ENCODE data around the gene RHBDD3.
A peak's percentile ranks its signal among the peaks of the same experiment; 100 is the strongest.

The RHBDD3 gene

DNA sequence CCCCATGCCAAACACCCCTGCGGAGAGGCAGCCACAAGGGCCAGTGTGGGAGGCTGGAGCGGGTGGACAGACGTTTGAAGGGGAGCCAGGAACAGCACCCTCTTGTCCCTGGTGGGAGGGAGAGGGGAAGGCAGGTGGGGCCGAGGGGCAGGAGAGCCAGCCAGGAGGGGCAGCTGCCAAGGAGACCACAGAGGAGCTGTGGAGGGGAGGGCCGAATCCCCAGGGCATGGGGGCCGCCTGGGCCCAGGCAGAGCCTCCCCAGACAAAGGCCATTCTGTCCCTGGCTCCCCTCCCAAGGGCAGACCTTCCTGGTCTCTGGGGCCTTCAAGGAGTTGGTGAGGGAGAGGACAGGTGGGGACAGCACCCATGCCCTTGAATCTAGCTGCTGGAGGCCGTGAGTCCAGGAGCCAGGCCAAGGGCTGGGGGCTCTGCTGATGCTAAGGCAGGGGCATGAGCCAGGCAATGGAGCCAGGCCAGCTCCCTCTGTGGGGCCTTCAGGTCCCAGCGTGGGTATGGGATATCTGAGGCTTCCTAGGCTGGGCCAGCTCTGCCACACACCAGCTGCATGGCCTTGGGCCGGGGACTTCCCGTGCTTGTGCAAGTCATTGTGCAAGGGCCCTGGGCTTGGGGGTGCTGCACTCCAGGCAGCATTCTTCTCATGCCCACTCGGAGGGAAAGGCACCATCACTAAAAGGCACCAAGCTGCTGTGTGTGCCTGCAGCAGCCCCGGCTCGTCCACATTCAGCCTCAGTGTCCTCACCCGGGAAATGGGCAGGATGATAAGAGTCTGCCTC is 50.7 kb downstream of the RHBDD3 start:
- DNase-seq: no peak

DNA sequence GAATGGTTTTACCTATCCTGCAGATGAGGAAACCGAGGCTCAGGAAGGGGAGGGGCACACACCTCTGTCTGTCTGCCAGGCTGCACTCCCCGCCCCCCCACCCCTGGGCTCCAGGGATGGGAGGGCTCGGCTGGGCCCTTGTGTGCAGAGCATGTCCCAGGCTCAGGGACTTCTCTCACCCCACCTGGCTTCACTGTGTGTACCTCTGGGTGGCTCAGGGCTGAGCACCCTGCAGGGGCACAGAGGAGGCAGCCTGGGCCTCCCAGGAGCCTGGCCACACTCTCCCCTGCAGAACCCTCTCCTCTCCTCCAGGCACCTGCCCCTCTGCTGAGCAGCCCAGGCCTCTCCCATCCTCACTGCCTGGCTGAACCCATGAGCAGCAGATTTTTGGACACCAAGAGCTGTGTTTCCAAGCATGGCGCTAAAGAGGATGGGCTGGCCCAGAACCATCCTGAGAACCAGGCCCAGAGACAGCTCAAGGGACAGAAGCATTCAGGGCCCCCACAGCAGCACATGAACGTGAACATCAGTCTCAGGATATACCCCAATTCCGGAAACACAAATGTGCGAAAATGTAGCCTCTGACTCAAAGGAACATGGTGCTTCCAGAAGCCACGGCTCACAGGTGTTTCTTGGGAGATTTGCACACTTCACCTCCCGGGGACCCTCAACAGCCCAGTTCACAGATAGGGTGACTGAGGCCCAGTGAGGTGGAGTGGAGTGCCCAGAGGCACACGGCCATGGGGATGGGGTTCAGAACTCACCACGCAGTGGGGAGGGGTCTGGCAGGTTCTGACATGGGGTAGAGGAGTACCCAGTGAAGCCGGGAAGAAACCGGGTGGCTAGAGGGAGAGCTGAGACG is 51.5 kb downstream of the RHBDD3 start:
- no peak for DNase-seq

DNA sequence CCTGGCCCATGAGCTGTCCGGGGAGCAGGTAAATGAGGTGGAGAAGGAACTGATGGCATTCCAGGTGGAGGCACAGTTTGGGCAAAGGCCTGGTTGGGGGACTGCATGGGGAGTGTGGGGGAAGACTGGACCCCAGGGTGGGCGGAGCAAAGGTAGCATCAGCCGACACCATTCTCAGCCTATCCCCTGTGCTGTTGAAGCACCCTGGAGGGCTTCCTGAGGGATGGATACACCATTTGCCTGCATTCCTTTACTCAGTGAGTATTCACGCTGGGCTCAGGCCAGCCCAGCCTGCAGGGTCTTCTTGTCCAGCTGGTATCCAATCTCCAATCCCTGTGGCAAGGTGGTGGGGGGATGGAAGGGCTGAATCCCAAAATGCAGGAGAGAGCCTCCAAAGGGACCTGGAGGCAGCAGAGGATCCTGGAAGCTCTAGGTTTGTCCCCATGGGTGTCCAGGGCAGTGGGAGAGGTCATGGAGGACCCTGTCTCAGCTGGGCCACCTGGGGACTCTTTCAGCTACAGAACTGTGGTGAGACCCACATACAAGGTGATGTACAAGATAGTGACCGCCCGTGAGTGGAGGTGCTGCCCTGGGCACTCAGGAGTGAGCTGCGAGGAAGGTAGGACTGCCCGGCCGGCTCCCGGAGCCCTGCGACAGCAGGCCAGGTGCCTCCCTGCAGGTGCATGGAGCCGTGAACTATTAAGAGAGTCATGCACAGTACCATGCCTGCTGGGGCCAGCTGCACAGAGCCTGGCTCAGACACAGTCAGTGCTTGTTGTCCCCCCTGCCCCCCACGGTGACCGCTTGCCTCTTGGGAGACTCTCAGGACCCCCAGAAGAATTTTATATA is 52.5 kb downstream of the RHBDD3 start:
- peak; percentile 52 for DNase-seq

DNA sequence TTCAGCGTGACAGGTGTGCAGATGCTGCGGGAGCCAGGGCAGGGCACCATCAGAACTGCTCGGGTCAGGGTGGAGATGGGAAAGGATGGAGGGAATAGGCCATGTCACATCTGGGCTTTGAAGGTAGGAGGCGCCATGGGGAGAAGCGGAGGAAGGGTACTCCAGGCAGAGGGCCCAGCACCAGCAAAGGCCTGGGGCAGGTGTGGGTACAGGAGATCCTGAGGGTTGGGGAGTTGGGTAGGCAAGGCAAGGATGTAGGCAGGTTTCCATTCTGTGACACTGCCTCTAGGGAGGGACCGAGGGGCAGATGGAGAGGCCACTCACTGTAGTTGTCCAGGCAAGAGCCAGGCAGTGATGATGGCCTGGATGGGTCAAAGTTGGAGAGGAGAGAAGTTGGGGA is 53.5 kb downstream of the RHBDD3 start:
- no peak for DNase-seq

DNA sequence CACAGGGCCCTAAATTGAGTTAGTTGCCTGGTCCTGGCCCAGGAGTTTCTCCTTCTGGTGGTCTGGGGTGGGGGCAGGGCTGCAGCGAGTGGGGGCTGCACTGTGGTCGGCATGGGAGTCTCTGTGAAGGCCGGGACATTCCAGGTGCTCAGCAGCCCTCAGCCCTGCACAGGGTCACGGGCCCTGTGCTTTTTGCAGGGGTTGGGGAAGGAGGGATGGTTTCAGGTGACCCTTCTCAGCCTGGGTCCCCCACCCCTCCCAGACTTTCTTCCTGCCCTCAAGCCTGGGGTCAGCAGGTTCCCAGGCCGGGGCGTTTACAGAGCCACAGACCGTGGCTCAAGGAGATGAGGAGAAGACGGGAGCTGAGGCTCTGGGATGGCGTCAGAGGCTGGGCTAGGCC is 54.3 kb downstream of the RHBDD3 start:
- no peak for DNase-seq

DNA sequence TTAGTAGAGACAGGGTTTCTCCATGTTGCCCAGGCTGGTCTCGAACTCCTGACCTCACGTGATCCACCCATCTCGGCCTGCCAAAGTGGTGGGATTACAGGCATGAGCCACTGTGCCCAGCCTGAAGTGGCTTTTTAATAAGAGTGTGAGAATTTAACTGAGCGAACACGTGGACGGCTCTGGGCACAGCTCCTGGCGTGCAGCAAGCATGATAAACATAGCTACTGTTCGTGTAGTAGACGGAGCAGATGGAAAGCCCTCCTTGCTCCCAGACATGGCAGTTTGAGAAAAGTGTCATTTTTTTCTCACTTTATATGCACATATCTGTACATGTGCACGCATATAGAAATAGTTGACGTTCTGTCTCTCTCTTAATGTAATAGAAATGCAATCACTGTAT is 55.0 kb downstream of the RHBDD3 start:
- peak; percentile 15 for DNase-seq

DNA sequence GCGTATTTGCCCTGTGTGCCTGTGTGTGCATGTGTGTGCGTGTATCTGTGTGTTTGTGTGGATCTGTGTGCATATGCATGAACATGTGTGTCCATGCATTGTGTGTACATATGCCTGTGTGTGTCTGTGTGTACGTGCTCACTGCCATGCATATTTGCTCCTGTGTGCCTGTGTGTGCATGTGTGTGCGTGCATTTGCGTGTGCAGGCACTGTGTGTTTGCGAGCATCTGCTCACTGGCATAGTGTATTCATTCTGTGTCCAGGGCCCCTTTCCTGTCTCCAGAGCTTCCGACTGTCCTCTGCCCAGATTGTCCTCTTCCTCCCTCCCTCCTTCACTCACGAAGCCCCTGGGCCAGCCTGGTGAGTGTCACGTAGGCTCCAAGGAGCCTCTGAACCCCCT is 56.3 kb downstream of the RHBDD3 start:
- no peak for DNase-seq

DNA sequence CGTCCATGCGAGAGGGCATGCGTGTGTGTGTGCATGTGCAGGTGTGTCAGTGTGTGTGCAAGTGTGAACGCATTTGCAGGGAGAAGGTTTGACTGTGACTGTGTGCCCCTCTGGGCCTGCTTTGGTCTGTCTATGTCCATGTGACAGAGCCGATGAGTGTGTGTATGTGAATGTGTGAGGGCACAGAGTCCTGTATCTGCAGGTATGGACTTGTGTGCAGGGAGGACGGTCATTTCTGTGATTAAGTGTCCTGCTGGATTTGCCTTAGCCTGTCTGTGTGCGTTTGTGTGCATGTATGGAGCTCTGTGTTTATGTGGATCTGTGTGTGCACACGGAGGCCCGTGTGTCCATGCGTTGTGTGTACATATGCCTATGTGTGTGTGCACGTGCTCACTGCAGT is 56.7 kb downstream of the RHBDD3 start:
- DNase-seq: no peak
